OCI-LY7 (cell line): ENCODE measurements around the gene EXOC4. TPM values are rescaled to one million over a fixed set of nuclear protein-coding genes. Genes with fewer than 3 reads are reported as not detected.
A peak's percentile ranks its signal among the peaks of the same experiment; 100 is the strongest.

Source experiments
- BruUV-seq: library from RNA; stranded (reverse); fragments of 400-500 nt; replicated peaks from 2 replicates; lab custom pipeline; 2021; lab: Mats Ljungman, UMichigan
- CTCF ChIA-PET: fragments of 300-600 bp; sonication (Branson Sonifier 250); formaldehyde crosslinking; loops from one replicate; lab custom pipeline; 2022; ENCODE audit warnings: antibody characterized with exemption; ENCODE audit not compliant: unreplicated experiment; lab: Charles Lee
- POLR2A ChIA-PET: fragments of 300-600 bp; sonication (Branson Sonifier 250); formaldehyde crosslinking; loops from one replicate; lab custom pipeline; 2022; ENCODE audit warnings: antibody characterized with exemption; lab: Charles Lee
- DNase-seq: peaks from one replicate; pipeline ENCODE4 v3.0.0-alpha.2; 2015; ENCODE audit warnings: low spot score
- H2AFZ ChIP-seq: fragments of 200-600 bp; sonication (generic), shearing (Covaris generic); 2 replicates; pipeline ENCODE4 v1.6.1; 2014; ENCODE audit warnings: mild to moderate bottlenecking, antibody characterized with exemption, low read length, moderate library complexity
- H3K27ac ChIP-seq: fragments of 200-600 bp; sonication (generic); 2 replicates; pipeline ENCODE4 v1.5.1; 2014; ENCODE audit warnings: mixed run types, low read depth, mild to moderate bottlenecking, moderate library complexity, low read length, inconsistent platforms; ENCODE audit not compliant: poor library complexity, severe bottlenecking
- H3K36me3 ChIP-seq: fragments of 200-600 bp; sonication (generic); 2 replicates; pipeline ENCODE4 v1.6.1; 2014; ENCODE audit warnings: mild to moderate bottlenecking, antibody characterized with exemption, low read length, moderate library complexity, mixed read lengths; ENCODE audit not compliant: insufficient read depth
- H3K4me1 ChIP-seq: fragments of 200-600 bp; sonication (generic); 2 replicates; pipeline ENCODE4 v1.5.1; 2014; ENCODE audit warnings: mild to moderate bottlenecking, low read length; ENCODE audit not compliant: insufficient read depth, poor library complexity, severe bottlenecking
- H3K4me2 ChIP-seq: fragments of 200-600 bp; sonication (generic); 2 replicates; pipeline ENCODE4 v1.6.1; 2014; ENCODE audit warnings: mild to moderate bottlenecking, low read length
- H3K4me3 ChIP-seq: fragments of 200-600 bp; sonication (generic); 2 replicates; pipeline ENCODE4 v1.5.1; 2014; ENCODE audit warnings: mild to moderate bottlenecking, low read depth, low read length; ENCODE audit not compliant: poor library complexity, severe bottlenecking
- H3K79me2 ChIP-seq: fragments of 200-600 bp; sonication (generic); 2 replicates; pipeline ENCODE4 v1.6.1; 2016; ENCODE audit warnings: low read depth, mild to moderate bottlenecking, low read length, moderate library complexity, mixed read lengths; ENCODE audit not compliant: insufficient read depth
- H3K9me2 ChIP-seq: fragments of 200-600 bp; sonication (generic); 2 replicates; pipeline ENCODE4 v1.6.1; 2016; ENCODE audit warnings: mild to moderate bottlenecking, low read length, mixed read lengths; ENCODE audit not compliant: insufficient read depth
- H3K9me3 ChIP-seq: fragments of 200-600 bp; sonication (generic); 2 replicates; pipeline ENCODE4 v1.6.1; 2014; ENCODE audit warnings: mild to moderate bottlenecking, mixed run types, low read length, mixed read lengths
- H4K20me1 ChIP-seq: fragments of 200-600 bp; sonication (generic); 2 replicates; pipeline ENCODE4 v1.6.1; 2014; ENCODE audit warnings: mild to moderate bottlenecking, antibody characterized with exemption, low read length, moderate library complexity, mixed read lengths; ENCODE audit not compliant: insufficient read depth
- EZH2phosphoT487 ChIP-seq: fragments of 200-600 bp; sonication (generic); IDR thresholded peaks from 2 replicates; pipeline ENCODE4 v1.6.1; 2018; ENCODE audit warnings: low read depth, borderline replicate concordance, mild to moderate bottlenecking, mixed run types, antibody characterized with exemption, low read length, moderate library complexity, mixed read lengths
- intact Hi-C: fragments of 100-400 bp; cut with micrococcal nuclease; formaldehyde crosslinking; loops from one replicate; pipeline ENCODE4 v1.10.0; 2022; ENCODE audit not compliant: unreplicated experiment
- total RNA-seq, 2 experiments: library from RNA; depleted of rRNA in 1 of 2; stranded (reverse); fragments of >200 nt in 1 of 2; shearing (Covaris generic) in 1 of 2; gene quantifications; 2 replicates each; pipeline ENCODE4 v1.2.3, GENCODE V29; 2014 to 2022
- TF ChIP-seq, protein P1 (sequence below): fragments of 200-600 bp; sonication (generic); conservative IDR thresholded peaks from 2 replicates; pipeline ENCODE4 v1.5.1; 2014; ENCODE audit warnings: mild to moderate bottlenecking, antibody characterized with exemption, low read length, moderate library complexity, mixed read lengths

The EXOC4 gene
- total RNA-seq, 2 experiments from 2014 or later: 75.1 to 93.2 TPM

DNA sequence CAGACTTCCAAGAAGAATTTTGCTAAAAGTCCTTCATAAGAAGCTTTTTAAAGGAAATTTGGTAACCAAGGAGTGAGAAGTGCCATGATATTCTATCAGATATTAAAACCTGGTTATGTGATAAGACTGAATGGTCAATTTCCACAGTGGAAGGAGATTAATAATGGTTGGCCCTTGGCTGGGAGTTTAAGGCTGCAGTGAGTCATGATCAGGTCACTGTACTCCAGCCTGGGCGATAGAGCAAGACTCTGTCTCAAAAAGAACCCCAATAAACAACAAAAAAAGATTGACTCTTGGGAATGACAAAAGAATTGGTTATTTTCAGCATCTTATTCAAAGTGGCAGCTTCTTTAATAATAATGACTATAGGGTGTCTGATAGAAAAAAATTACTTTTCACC, 37.2 kb downstream of the EXOC4 start:
- CTCF ChIA-PET: no interaction called here
- no peaks in the 10 kb centered on the region for H3K9me3 ChIP-seq
- H4K20me1 ChIP-seq: no peaks in the 10 kb centered on the region
- peaks cover 39% of the 10 kb centered on the region for H3K36me3 ChIP-seq
- intact Hi-C loops: no loop called here
- no peak overlapping the region for H3K4me3 ChIP-seq
- peaks cover 3% of the 10 kb centered on the region for H3K4me1 ChIP-seq
- no peak overlapping the region for H3K27ac ChIP-seq
- TF ChIP-seq, protein P1, sequence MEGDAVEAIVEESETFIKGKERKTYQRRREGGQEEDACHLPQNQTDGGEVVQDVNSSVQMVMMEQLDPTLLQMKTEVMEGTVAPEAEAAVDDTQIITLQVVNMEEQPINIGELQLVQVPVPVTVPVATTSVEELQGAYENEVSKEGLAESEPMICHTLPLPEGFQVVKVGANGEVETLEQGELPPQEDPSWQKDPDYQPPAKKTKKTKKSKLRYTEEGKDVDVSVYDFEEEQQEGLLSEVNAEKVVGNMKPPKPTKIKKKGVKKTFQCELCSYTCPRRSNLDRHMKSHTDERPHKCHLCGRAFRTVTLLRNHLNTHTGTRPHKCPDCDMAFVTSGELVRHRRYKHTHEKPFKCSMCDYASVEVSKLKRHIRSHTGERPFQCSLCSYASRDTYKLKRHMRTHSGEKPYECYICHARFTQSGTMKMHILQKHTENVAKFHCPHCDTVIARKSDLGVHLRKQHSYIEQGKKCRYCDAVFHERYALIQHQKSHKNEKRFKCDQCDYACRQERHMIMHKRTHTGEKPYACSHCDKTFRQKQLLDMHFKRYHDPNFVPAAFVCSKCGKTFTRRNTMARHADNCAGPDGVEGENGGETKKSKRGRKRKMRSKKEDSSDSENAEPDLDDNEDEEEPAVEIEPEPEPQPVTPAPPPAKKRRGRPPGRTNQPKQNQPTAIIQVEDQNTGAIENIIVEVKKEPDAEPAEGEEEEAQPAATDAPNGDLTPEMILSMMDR: no peak
- no peak for TF ChIP-seq EZH2phosphoT487
- POLR2A ChIA-PET: no interaction called here
- no peaks in the 10 kb centered on the region for H3K9me2 ChIP-seq
- no peak overlapping the region for H2AFZ ChIP-seq
- H3K4me2 ChIP-seq: no peak overlapping the region
- BruUV-seq: TSS peak; percentile 23
- no peak for DNase-seq
- no peaks in the 10 kb centered on the region for H3K79me2 ChIP-seq

DNA sequence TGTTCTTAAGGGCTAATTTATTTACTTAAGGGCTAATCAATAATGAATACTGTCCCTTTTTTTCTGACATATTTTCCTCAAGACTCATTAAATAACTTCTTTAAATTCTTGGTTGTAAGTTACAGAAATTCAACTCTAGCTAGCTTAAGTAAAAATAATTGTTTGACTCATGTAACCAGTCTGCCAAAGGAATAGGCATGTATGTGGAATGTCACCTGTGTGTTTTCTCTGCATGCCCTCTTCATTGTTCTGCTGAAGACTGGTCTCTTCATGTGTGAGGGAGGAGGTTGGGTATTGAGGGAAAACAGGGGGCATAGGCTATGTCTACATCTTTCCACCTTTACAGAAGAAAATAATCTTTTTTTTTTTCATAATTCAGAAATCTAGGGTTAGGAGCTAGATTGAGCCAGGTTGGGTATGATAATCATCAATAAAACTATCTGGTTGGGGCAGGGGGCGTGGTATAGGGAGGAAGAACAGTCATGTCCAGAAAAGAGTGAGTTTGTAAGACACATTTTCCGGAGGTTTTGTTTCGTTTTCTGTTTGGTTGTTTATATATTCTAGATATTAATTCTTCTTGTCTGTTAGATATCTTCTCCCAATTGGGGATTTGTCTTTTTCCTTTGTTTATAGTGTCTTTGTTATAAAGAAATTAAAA, 37.9 kb downstream of the EXOC4 start:
- Histone ChIP-seq H3K36me3 (peaks cover 39% of the 10 kb centered on the region), H3K79me2 (no peaks in the 10 kb centered on the region), H3K9me3 (no peaks in the 10 kb centered on the region), H3K4me1 (peaks cover 3% of the 10 kb centered on the region), H2AFZ (no peak overlapping the region), H3K27ac (no peak overlapping the region), H3K9me2 (no peaks in the 10 kb centered on the region), H3K4me3 (no peak overlapping the region), H4K20me1 (no peaks in the 10 kb centered on the region), H3K4me2 (no peak overlapping the region)
- TF ChIP-seq, protein P1: no peak
- TF ChIP-seq EZH2phosphoT487: no peak
- intact Hi-C loops: no loop called here
- BruUV-seq: no TSS peak
- POLR2A ChIA-PET: no interaction called here
- DNase-seq: no peak
- CTCF ChIA-PET: no interaction called here

DNA sequence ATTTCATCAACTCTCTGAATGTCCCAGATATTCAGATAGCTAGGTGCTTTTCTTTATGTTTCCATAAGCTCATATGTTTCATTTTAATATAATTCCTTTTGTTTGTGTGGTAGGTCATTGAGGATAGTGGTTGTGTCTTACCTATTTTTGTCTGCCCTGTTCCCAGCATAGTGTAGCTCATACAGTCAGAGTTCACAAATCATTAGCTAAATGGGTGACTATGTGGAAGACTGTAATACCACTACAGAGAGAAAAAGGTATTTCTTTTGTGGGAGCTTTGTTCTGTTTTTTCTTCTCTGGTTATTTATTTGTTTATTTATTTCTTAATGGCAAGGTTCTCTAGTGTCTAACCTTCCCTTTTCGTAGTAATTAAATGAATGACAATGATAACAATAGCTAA, 39.8 kb downstream of the EXOC4 start:
- H3K4me2 ChIP-seq: no peak overlapping the region
- H3K79me2 ChIP-seq: no peaks in the 10 kb centered on the region
- no peak for DNase-seq
- BruUV-seq: no TSS peak
- peaks cover 39% of the 10 kb centered on the region for H3K36me3 ChIP-seq
- H2AFZ ChIP-seq: no peak overlapping the region
- no peak for TF ChIP-seq EZH2phosphoT487
- TF ChIP-seq, protein P1: no peak
- H3K9me2 ChIP-seq: no peaks in the 10 kb centered on the region
- POLR2A ChIA-PET: interaction anchor here (0.6 to 1.2 kb wide), 7 partner anchors 8 to 147 kb away, joined by 3 to 5 read pairs (median 3); no protein-coding TSS in a partner anchor
- H3K27ac ChIP-seq: no peak overlapping the region
- no peaks in the 10 kb centered on the region for H3K4me1 ChIP-seq
- H4K20me1 ChIP-seq: no peaks in the 10 kb centered on the region
- no peak overlapping the region for H3K4me3 ChIP-seq
- intact Hi-C loops: no loop called here
- no peaks in the 10 kb centered on the region for H3K9me3 ChIP-seq
- CTCF ChIA-PET: no interaction called here
